Hepatocyte (in vitro differentiated cells): Measurements from ENCODE around the gene C10orf105.

ENCODE experiments used
- EZH2 ChIP-seq: fragments of 200-600 bp; sonication (generic); IDR thresholded peaks from 2 replicates; pipeline ENCODE4 v1.6.1; 2016; ENCODE audit warnings: antibody characterized with exemption, mild to moderate bottlenecking, borderline replicate concordance
- EZH2phosphoT487 ChIP-seq: fragments of 200-600 bp; sonication (generic); IDR thresholded peaks from one replicate; pipeline ENCODE4 v1.6.1; 2018; ENCODE audit warnings: antibody characterized with exemption, mild to moderate bottlenecking, low read depth, moderate library complexity; ENCODE audit not compliant: unreplicated experiment, severe bottlenecking
- TF ChIP-seq, protein P1 (sequence below): fragments of 200-600 bp; sonication (generic); IDR thresholded peaks from 2 replicates; pipeline ENCODE4 v1.5.1; 2016; ENCODE audit warnings: antibody characterized with exemption, mild to moderate bottlenecking; ENCODE audit not compliant: poor library complexity

DNA sequence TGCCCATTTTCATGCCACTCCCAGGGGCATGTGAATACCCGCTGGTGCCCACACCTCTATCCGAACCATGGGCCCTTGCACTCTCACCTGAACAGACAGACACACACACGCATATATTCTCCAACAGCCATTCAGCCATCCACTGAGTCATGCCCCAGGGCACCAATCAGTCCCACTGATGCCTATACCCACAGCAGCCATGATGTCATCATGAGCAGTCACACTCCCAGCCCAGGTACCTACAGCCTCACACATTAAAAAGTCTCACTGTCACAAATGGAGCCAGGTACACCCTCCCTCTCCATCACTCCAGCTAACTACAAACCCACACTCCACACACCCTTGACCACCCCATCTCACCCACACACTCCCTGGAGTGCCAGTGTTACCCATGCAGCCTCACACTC, 41.5 kb upstream of the C10orf105 start:
- TF ChIP-seq, protein P1, sequence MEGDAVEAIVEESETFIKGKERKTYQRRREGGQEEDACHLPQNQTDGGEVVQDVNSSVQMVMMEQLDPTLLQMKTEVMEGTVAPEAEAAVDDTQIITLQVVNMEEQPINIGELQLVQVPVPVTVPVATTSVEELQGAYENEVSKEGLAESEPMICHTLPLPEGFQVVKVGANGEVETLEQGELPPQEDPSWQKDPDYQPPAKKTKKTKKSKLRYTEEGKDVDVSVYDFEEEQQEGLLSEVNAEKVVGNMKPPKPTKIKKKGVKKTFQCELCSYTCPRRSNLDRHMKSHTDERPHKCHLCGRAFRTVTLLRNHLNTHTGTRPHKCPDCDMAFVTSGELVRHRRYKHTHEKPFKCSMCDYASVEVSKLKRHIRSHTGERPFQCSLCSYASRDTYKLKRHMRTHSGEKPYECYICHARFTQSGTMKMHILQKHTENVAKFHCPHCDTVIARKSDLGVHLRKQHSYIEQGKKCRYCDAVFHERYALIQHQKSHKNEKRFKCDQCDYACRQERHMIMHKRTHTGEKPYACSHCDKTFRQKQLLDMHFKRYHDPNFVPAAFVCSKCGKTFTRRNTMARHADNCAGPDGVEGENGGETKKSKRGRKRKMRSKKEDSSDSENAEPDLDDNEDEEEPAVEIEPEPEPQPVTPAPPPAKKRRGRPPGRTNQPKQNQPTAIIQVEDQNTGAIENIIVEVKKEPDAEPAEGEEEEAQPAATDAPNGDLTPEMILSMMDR = no peak
- TF ChIP-seq EZH2 (no peak), EZH2phosphoT487 (no peak)
